ENCODE data around the gene SLC35D1.

SLC35D1 gene

DNA sequence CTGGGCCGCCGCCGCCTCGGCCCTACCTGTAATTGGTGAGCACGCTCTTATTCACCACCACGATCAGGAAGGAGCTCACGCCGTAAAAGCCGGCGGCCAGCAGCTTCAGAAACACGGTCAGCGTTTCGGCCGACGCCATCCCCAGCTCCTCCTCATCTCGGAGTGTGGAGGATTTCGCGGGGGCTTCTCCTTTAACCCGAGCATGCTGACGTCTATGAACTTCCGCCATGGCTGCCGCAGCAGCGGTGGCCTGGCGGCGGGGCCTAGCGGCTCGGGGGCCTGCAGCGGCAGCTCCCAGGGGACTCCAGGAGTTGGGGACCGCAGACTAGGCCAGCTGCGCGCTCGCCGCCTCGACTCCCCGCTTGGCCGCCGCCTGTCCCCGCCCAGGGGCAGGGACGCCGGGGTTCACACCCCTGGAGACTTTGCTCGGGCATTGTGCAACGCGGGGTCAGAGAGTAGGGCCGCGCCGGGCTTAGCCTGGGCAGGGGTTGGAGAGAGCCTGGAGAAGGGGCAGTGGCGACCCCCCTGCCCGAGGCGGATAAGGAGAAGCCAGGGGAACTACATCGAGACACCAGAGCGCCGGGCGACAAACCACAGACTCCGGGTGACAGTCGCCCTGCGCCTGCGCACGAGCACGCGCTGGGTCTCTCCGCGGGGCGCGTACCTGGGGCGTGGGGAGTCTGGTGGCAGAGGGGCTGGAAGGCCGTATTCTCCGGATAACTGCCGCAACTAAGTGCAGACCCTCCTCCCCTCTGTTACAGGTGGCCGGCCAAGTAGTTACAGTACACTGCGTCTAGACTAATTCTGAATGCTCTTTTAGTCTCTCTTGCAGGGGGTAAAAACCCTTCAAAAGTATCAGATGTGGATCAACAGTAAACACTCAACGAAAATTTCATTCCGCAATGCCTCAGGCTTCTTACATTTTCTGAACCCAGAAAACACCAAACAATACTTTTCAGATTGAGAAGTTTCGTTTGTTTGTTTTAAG lies at the start of gene SLC35D1:
Gene SLC35D1 (minus strand): TSS at position 364 of the 988 bp plus-strand sequence. CDS start 135 bp downstream, at position 229.
- peak within 1 kb of the TSS; percentile 84 for H3K4me3 ChIP-seq (ENCODE audit: control insufficient read depth, low read depth, low read length)
- TF ChIP-seq, protein P1, sequence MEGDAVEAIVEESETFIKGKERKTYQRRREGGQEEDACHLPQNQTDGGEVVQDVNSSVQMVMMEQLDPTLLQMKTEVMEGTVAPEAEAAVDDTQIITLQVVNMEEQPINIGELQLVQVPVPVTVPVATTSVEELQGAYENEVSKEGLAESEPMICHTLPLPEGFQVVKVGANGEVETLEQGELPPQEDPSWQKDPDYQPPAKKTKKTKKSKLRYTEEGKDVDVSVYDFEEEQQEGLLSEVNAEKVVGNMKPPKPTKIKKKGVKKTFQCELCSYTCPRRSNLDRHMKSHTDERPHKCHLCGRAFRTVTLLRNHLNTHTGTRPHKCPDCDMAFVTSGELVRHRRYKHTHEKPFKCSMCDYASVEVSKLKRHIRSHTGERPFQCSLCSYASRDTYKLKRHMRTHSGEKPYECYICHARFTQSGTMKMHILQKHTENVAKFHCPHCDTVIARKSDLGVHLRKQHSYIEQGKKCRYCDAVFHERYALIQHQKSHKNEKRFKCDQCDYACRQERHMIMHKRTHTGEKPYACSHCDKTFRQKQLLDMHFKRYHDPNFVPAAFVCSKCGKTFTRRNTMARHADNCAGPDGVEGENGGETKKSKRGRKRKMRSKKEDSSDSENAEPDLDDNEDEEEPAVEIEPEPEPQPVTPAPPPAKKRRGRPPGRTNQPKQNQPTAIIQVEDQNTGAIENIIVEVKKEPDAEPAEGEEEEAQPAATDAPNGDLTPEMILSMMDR (conservative IDR thresholded peaks at IDR 0.05; ENCODE audit: control insufficient read depth, insufficient read depth, low read depth, low read length): no peak
- DNase-seq (ENCODE audit: low read depth): peak; percentile 52

DNA sequence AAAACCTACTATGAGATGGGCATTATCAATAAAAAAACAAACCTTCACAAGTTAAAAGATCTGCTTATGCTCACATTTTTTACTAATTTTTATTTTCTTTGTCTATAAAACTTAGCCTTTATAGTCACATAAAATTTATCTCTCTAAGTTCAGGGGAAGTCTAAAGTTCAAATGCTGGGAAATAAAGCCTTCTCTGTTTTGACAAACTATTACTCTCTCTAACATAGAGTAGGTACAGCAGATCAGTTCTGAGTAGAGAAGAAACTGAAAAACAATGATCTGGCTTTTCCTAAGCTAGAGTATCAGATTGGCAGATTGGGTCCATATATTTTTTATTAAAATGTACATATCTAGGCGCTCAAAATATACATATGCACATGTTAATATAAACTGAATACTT lies 49.6 kb upstream of the SLC35D1 start:
- TF ChIP-seq, protein P1 (conservative IDR thresholded peaks at IDR 0.05; ENCODE audit: control insufficient read depth, insufficient read depth, low read depth, low read length): no peak
- DNase-seq (ENCODE audit: low read depth): no peak
- H3K4me3 ChIP-seq (ENCODE audit: control insufficient read depth, low read depth, low read length): no peak overlapping the region

DNA sequence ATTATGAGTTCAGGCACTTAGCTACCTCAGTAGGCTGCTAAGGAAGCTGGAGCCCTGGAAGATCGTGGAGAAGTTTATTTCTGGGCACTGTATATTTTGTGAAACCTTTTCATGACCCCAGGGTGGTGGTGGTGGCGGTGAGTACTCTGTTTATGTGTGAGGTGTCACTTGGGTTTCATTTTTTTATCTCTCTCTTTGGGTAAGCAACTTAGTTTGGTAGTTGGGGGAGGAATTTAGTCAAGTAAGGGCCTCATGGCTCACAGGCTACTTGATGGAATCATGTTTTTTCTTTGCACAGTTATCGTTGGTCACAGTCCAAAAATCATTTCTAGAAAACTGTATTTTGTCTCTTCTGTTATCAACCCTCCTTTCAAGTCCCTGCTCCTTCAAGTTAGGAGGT lies 46.9 kb upstream of the SLC35D1 start:
- TF ChIP-seq, protein P1 (conservative IDR thresholded peaks at IDR 0.05; ENCODE audit: control insufficient read depth, insufficient read depth, low read depth, low read length): no peak
- DNase-seq (ENCODE audit: low read depth): no peak

DNA sequence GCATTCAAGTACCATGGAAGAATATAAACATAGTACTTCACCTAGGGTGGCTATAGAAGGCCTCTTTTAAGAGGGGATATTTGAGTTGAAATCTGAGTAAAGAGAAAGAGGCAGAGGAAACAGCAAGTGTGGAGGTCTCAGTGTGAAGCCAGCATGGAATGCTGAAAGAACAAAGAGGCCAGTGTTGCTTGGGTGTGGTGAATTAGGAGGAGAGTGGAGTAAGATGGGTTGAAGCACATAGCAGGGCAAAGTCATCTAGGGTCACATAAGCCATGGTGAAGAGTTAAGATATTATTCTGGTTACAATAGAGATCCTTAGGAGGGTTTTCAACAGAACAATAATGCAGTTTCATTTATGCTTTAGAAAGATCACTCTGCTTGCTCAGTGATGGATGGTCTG lies 43.4 kb upstream of the SLC35D1 start:
- H3K4me3 ChIP-seq (ENCODE audit: control insufficient read depth, low read depth, low read length): no peak overlapping the region
- TF ChIP-seq, protein P1 (conservative IDR thresholded peaks at IDR 0.05; ENCODE audit: control insufficient read depth, insufficient read depth, low read depth, low read length): no peak
- DNase-seq (ENCODE audit: low read depth): no peak

More for the DNA sequence above, 46.9 kb upstream of the SLC35D1 start:
- H3K4me3 ChIP-seq (ENCODE audit: control insufficient read depth, low read depth, low read length): no peak overlapping the region

DNA sequence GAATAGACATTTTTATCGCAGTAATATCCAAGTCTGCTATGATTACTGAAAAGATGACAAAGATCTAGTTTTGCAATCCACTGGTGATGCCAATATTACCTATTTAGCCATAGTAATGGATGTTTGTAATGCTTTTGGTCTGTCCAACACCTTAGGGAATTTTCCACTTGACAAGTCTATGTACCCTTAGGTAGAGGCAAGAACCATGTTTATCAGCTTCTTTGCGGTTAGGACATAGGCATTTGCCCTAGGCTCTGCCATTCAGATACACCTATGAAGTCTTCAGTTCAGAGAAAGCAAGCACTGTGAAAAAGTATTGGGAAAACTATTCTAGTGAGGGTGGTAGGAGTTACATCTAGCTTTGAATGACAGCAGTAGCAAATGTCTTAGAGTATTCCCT lies 40.2 kb upstream of the SLC35D1 start:
- H3K4me3 ChIP-seq (ENCODE audit: control insufficient read depth, low read depth, low read length): no peak overlapping the region
- TF ChIP-seq, protein P1 (conservative IDR thresholded peaks at IDR 0.05; ENCODE audit: control insufficient read depth, insufficient read depth, low read depth, low read length): no peak
- DNase-seq (ENCODE audit: low read depth): no peak

DNA sequence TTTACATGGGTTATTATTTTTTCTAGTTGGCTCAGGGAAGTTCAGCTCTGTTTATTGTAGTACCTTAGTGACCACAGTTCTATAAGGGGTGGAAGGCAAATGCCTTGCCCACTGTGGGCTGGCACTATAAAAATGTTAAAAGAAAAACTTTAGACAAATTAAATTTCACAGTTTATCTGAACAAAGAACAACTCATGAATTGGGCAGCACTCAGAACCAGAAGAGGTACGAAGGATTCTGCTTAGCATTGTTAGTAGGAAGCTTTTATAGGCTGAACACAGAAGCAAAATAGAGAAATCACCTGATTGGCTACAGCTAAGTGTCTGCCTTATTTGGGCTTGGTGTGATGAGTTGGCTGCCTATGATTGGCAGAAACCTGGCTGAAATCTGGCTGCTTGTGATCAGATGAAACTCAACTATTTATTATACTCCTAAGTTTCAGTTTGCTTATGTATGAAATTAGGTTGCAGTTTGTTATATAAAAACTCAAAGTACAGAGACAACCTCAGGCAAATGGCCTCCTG lies 35.8 kb upstream of the SLC35D1 start:
- no peak overlapping the region for H3K4me3 ChIP-seq (ENCODE audit: control insufficient read depth, low read depth, low read length)
- DNase-seq (ENCODE audit: low read depth): no peak
- TF ChIP-seq, protein P1 (conservative IDR thresholded peaks at IDR 0.05; ENCODE audit: control insufficient read depth, insufficient read depth, low read depth, low read length): no peak
